Measurements from ENCODE around the gene NDUFAF4. TPM values are rescaled to one million over a fixed set of nuclear protein-coding genes. Genes with fewer than 3 reads are reported as not detected.

The NDUFAF4 gene
- 22.4 TPM for polyA plus RNA-seq (ENCODE audit: insufficient read length)

DNA sequence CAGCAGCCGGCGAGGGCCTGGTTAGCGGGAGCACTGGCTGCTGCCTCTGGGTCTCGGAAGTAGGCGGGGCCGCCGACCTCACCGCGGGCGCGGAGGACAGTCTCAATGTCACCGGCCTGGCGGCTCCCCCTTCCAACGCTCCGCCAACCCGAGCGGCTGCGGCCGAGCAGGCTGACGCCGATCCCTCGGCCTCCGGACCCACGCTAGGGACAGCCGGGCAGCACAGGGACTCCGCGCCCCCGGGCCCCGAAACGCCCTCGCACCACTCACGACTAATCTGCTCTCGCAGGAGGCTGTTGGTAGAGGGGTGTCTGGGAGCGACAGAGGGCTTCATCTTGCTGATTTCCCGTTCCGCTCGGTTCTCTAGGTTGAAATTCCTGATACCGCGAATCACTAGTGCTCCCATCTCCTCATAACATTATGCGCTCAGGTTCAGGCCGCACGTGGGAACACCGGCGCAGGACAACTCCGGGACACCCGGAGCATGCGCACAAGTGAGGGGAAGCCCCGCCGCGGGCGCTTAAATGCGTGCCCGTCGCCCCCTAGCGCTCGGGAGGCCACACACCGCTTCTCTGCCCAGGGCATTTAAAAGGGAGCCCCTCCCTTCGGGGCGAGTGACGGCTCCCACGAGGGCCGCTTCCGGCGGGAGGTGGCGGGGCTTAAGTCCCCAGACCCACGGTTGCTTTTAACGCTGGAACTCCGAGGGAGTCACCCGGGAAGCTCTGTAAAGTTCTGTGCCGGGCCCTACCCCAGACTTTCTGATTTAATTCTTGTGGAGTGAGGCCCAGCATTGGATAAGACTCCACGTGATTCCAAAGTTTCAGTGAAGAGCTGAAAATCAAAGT is at the start of gene NDUFAF4:
Gene NDUFAF4, minus strand, starts transcription at position 496 of the 845 bp plus-strand sequence. Its CDS starts 90 bp downstream, at position 406.
- peak; percentile 96 for DNase-seq

DNA sequence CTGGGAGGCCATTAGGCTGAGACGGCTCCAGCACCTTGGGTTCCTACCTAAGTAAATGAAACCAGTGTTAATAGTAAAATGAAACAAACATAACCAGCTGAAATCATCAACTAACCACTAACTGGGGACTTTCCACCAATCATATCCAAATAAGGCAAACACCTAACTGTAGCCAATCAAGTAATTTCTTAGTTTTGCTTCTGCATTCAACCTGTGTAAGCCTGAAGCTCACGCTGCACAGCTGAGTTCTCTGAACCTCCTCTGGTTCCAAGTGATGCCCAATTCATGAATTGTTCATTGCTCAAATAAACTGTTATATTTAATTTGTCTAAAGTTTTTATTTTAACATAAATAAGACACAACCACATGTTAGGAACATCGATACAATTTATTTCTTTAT is 49.4 kb upstream of the NDUFAF4 start:
- DNase-seq, result no peak

DNA sequence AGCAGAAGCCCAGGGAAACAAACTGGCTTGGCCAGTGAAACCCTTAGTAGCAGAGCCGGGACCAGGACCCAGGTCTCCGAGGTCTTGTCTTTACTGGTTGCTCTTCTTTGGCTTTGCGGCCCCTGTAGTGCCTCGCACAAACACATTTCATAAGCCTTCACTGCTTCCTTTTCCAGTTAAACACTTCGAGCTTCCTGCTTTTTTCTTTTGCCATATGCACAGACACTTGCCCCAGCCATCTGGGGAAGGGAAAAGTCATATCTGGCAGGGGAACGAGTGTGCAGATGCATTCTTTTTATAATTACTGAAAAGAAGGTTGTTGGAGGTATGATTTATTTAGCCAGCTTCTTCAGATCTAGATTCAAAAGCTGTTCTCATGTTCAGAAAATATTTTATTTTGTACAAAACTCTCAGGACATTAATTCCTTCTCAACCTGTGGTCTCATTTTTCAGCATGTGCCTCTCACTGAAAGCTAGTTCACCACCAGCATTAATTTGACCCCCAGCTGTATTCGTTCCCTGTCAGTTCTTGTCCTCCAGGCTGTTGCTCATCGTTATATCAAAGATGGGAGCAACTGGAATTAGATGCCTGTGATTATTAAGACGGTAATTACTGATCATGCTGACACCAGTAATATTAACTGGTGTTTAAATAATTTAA is 46.0 kb upstream of the NDUFAF4 start:
- DNase-seq, result no peak

DNA sequence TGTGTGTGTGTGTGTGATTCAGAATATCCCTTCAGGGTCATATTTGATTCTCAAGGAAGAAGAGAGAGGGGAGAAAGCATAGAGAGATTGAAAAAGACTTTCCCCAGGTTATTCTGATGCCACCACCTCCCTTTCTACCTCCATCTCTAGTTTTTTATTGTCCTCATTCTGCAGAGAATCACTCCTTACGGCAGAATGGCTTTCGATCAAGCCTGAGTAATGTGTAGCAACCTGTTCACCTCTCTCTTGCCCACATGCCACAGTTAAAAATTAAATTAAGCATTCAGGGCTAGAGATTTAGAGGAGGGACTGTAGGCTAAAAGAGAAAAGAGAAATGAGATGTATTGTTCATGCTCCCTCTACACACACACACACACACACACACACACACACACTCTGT is 45.0 kb upstream of the NDUFAF4 start:
- DNase-seq, result no peak

DNA sequence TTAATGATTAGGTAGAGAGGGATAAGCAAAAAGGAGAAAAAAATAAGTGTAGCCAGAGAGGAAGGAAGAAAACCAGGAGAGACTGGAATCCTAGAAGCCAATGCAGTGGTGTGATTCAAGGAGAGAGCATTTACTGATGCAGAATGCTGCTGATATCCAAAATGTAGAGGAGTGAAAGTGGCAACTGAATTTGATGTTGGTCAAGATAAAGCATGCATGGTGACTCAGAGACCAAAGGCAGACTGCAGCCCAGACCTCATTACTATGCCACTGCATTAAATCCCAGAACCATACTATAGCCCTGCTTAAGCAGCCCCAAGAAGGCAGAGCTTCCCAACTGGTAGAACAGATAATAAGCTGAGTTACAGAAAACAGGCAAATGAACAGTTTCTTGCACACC is 42.6 kb upstream of the NDUFAF4 start:
- no peak for DNase-seq

DNA sequence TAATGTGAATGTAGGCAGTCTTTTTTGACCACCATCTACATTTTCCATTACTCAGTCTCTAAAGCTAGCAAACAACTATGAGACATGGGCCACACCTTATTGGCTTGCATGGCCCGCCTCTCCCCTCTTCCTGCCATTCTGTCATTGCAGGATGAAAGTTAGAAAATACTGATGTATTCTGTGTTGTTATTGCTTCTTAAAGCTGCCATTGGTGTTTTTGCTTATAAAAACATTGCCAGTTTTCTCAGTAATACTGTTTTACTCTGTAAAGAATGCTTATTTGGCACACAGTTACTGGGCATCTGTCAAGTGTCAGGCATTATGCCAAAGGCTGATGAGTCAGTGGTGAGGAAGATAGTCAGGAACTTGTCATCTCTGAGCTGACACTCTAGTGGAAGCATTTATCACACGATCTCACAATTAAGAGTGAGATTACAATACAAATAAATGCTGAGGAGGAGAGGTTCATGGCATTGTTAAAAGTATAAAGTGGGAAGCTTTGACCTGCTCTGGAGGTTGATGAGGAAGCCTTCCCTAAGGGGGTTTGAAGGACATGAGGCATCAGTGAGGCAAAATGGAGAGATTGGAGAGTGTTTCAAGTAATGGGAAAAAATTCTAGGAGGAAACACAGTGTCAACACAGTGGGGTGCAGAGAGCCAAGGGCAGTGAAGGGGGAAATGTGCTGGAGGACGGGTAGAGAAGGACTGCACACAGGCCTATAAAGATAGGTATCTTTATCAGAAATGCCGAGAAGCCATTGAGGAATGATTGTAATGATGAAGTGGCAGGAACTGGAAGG is 41.5 kb upstream of the NDUFAF4 start:
- no peak for DNase-seq

DNA sequence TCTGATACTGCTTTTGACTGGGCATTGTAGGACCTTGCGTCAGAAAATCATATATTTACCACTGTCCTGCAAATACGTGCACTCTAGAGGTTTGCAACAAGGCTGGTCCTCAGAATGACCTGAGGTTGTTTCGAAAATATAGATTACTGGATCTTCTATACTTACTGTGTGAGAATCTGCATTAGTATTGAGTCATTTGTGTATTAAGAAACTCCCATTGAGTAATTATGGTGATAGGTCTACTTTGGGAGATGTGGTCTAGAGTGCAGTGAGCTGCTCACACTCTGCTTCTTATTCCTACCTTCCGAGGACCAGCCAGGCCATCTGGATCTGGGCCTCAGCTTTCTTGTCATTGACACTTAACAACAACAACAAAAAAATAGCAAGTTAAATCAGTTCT is 36.4 kb upstream of the NDUFAF4 start:
- no peak for DNase-seq

DNA sequence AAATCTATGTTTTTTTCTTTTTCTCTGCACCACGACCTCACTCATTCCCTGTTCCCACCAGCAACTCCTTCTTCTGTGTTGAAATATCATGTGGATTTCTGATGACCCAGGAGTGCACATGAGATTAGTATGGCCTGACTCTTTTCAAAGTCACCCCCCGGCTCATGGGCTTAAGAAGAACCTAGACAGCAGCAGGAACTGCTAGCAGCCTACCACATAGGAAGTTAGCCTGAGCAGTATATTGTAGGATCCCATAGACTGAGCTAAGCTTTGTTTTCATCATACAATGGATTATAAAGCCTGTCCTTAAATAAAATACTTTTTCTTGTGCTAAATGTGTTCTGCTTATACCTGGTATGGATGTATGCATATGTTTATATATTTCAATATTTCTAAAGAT is 33.5 kb upstream of the NDUFAF4 start:
- DNase-seq, result no peak

DNA sequence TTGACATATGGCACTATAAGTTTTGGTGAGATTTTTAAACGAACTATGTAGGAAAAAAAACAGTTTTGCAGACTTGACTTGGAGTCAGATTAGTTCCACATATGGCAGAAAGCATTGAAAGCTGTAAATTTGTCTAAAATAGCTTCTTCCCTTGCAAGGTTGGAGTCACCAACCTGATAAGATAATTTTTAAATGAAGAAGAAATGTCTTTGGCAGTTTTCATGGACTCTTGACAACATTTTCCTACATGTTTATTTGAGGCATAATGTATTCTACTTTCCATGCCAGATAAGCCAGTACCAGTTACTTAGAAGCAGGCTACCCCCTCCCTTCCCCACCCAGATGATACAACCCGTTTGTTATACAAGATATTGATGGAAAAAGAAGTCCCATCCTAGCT is 32.0 kb upstream of the NDUFAF4 start:
- DNase-seq, result no peak

DNA sequence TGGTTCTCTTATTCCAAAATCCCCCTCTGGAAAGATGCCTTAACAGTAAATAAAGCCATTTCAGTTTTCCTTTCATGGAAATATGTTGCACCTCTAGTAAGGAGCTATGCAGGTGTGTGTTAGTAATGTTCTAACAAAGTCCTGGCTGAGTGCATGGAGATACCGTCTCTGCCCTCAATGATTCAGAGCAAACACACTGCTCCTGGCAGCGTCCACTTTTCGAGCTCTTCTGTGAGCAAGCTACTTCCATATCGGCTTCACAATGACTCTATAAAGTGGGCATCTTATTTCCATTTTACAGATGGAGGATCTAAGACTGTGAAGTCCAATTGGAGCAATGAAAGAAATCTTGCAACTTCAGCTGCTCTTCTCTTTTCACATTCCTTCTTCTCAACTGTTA is 30.0 kb upstream of the NDUFAF4 start:
- DNase-seq, result no peak

DNA sequence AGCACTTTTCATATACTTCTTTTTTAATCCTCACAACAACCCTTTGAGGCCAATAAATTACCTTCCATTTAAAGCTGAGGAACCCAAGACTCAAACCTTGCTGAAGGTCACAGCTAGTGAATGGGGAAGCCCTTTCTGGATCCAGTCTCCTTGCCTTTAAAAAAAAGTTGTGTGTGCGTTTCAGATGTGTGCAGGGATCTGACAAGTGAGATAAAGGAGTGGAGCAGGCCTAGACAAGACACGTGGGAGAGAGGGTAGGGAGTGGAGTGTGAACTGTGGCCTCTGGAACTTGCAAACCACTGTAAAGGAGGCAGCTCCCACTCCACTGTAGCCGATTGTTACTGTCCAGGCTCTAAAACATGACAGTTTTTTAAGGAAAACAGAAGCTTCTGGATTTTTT is 28.7 kb upstream of the NDUFAF4 start:
- no peak for DNase-seq

DNA sequence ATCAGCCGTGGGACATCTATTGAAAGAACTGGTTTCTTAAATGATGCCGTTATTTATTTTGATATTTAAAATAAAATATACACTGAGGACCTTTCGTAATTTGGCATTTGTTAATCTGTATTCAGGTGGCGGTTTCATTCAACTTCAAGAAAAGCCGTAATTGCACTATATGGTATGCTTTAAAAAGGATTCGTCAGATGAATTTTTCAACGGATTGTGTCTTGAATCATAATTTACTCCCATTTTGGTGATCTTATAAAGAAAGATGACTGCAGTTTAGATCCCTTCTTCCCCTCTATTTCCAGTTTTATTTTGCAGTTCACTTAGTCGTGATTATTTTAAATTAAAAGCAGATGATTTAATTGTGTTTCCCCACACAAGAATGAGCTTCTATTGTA is 27.6 kb upstream of the NDUFAF4 start:
- no peak for DNase-seq

DNA sequence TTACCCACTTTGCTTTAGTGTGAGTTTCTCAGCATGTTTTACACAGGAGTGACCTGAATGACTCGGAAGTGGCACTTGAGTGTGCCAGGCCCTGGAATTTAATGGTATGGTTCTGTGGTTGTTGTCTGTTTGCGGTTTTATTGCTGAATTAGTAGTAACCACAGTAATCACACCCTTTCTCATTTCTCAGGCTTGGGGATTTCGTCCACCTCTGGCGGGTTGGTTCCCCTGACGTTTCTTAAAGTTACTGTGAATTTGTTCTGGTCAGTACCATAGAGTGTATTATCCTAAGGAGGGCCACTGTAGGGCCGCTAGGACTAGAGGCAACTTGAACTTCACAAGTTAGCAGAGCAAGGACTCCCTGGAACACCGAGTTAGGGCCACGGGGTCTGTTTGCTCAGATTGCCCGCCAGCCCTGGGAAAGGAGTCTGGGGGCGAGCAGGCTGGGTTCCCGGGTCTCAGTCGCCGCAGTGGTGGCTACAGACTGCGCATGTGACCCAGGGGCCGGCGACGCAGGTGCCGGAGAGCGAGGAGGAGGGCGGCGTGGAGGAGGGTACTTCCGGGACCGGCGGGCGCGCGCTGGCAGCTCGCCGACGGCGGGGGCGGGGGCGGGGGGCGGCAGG is 26.3 kb upstream of the NDUFAF4 start:
- no peak for DNase-seq

DNA sequence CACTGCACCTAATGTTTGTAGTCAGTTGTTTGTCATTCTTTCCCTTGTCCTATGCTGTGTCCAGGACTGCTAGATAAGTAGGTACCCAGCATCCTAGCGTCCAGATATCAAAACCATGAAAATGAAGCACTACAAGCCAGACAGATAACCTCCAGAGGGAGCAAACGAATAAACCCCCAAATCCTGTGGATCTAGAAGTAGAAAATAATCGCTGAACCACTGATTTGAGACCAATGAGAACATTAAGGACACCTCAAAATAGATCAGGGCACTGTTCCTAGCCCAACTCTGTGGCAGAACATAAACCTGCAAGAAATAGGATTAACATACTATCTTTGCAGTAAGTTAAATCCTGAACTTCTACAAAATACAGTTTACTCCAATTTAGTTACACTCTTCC is 25.7 kb upstream of the NDUFAF4 start:
- no peak for DNase-seq

DNA sequence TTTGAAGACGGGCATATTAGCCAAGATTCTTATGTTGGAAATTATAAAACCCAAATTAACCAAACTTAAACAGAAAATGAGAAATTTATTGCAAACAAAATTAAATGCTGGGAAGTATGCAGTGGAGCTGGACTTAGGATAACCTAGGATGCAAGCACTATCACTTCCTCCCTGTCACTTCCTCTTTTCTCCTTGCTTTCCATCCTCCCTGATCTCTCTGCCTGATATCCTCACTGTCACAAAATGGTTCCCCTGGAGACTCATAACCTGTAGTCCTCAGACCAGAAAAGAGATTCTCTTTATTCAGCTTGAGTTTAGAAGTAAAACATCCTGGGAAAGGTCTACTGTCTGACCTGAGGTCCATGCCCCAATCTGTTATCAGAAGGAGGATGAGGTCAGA is 19.4 kb upstream of the NDUFAF4 start:
- no peak for DNase-seq

DNA sequence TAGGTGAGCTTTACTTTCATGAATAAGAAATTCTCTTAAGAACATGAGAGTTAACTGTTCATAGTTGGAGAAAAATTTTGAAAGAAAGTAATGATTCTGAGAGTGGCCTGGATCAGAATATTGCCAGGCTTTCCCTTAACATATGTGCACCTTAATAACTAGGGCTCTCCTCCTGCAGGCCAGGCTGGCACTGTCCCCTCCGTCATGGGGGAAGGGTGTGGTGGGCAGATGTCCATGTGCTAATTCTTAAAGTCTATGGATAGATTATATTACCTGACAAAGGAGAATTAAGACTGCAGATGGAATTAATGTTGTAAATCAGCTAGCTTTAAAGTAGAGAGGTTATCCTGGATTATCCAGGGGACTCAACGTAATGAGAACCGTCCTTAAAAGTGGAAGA is 15.9 kb upstream of the NDUFAF4 start:
- no peak for DNase-seq

DNA sequence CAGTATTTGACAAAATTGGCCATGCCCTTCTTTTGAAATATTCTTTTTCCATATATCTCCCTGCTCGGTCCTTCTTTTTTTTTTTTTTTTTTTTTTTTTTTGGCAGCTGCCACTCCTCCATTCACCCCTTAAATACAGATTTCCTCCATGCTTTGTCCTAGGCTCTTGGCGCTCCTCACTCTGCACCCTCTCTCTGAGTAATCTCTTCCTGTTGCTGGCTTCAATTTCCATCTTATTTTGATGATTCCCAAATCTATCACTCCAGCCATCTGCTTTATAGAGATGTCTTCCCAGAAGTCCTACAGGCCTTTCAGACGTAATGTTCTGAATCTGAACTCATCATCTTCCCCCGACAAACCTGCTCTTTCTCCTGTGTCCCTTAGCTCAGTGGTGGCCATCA is 14.1 kb upstream of the NDUFAF4 start:
- no peak for DNase-seq

DNA sequence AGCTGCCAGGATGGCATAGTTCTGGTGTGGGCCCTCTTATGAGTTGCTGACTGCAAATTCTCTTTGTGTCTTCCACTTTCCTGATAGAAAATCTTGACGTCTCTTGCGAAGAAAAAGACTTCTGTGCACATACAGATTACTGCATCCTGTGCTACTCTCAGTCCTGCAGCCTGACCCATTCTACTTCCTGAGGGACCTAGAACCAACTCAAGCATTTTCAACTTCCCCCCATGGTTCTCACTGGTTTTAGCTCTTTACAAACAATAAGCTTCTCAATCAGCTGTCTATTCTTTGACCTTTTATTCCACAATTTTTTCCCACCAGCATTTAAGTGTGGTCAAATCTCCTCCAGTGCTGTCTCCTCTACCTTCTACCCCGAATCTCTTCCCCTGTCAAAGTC is 13.5 kb upstream of the NDUFAF4 start:
- DNase-seq, result no peak

DNA sequence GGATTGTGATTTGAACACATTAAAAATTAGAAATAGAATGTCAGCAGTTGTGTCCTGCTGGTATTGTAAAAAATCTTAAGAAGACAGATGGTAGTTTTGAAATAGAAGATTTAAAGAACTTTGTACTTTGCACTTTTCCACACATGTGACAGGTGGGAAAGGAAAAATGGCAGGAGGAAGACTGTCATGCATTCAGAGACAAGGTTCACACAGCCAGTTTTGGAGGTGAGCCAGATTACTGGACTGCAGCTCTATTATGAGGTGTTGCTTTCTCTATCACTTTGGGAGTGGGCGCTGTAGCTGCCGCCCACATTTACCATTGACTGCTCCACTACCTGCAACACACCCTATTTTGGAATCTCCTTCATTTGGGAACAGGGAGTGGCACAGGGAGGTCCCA is 12.1 kb upstream of the NDUFAF4 start:
- DNase-seq, result no peak

DNA sequence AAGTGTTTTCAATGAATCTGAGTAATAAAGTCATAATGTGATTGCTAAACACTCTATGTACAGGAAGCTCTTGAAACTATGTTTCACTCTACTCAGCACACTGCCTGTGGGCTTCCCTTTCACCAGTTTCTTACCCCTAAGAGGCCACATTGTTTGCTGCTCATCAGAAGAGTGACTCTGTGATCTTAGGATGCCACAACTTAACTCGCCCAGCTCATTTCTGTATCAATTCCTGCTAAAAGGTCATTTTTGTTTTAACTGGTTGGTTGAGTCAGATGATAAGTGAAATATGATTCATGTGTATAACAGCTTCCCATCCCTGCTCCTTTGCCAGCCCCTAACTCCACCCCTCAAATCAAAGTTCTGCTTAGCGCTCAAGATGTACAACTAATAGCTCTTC is 9.8 kb upstream of the NDUFAF4 start:
- DNase-seq, result no peak

DNA sequence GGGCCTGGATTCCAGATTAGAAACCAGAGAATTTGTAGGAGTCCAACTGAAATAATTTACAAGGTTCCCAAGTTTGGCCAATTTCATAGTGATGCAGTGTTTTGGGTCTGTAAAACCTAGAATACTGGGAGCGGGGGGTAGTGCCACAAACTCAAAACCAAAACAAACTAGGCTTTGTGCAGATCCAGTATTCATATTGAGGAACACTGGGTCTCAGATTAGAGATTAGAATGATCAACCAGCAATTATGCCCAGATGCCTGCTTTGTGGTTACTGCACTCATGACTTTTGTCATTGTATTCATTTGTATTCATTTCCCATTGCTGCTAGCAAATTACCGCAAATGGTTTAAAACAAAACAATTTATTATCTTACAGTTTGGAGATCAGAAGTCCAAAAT is 3.2 kb upstream of the NDUFAF4 start:
- DNase-seq, result no peak

DNA sequence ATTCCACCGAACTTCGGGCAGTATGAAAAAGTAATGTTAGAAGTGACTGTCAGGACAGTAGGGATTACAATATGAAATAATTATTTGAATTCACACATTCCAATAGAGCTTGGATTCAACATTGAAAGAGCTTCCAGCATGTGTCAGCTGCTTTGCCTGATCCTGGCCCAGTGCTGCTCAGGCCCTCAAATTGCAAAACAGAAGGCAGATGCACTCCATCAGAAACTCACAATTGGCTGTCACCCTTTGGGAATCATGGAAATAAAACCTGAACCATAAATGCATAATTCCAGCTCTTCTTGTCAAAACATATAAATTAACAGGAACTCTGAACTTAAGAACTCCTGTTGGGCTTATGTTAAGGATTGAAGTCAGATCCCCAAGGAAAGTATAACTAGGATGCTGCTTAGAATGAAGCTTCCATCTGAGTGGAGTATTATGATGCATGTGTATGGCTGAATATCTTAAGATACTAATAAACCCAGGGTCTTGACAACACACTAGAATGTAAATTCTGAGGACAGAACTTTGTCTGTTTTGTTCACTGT is 1.8 kb upstream of the NDUFAF4 start:
- no peak for DNase-seq

DNA sequence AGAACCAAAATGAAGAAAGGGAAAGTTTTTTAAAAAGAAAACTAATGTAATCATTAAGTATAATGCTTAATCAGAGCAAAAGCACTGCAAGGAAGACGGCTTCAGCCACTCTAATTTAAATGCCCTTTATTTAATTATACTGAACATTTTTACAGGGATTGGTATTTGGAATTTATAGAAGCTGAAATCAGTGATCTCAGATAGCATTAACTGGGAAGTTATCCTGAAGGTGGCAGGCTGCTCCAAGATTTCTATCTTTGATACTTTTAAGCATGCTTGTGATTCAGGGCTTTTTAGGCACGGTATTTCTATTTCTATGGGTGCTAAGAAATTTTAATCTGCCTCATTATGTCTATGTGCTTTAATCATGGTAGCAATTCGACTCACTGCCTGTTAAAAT is 1.3 kb upstream of the NDUFAF4 start:
- DNase-seq, result peak; percentile 26
